ENCODE data around the gene ASPM.

DNA sequence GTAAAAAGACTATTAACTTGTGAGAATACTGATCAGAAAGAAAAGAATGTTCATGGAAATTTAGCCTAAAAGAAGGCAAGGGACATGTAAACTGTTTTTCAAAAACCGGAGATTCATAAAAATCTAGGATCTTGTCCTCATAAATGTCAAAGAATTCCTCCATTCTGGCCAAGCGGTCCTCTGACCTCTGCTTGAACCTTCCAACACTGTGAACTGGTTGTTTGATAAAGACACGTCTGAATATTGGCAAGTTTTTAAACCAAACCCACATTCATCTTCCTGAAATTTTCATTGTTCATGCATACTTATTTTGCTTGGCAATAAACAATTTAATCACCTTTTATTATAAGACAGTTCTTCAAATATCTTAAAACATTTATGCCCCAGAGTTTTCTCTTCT lies 19.8 kb downstream of the ASPM start:
- TF ChIP-seq, protein P1, sequence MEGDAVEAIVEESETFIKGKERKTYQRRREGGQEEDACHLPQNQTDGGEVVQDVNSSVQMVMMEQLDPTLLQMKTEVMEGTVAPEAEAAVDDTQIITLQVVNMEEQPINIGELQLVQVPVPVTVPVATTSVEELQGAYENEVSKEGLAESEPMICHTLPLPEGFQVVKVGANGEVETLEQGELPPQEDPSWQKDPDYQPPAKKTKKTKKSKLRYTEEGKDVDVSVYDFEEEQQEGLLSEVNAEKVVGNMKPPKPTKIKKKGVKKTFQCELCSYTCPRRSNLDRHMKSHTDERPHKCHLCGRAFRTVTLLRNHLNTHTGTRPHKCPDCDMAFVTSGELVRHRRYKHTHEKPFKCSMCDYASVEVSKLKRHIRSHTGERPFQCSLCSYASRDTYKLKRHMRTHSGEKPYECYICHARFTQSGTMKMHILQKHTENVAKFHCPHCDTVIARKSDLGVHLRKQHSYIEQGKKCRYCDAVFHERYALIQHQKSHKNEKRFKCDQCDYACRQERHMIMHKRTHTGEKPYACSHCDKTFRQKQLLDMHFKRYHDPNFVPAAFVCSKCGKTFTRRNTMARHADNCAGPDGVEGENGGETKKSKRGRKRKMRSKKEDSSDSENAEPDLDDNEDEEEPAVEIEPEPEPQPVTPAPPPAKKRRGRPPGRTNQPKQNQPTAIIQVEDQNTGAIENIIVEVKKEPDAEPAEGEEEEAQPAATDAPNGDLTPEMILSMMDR (IDR thresholded peaks at IDR 0.05), result no peak
- no peak for TF ChIP-seq POLR2A (IDR thresholded peaks at IDR 0.05)

Data from right lobe of liver (tissue), 4 donors.